Measurements from ENCODE around the gene HYDIN.

DNA sequence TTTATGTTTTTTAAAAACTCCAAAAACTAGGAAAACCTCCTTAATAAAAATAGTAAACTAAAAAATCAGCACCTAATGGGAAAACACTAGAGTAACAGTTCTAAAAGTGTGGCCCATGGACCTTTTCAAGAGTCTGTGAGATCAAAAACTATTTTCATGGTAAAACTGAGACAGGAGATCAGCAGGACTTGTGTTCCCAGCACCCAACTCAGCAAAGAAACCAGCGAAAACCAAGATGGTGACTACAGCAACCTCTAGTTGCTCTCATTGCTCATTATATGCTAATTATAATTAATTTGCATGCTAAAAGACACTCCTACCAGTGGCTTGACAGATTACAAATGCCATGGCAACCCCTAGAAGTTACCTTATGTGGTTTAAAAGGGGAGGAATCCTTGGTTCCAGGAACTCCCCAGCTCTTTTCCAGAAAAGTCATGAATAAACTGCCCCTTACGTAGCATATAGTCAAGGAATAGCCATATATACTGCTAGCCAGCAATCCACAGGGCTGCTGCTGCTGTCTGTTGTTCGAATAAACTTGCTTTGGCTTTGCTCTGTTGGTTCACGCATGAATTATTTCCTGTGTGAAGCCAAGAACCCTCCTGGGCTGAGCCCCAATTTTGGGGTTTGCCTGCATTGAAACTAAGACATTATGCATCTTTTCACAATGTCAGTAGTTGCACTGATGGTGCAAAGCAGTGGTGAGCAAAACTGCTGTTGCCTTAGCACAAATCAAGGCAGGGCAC, 46.2 kb upstream of the HYDIN start:
- TF ChIP-seq, protein P1, sequence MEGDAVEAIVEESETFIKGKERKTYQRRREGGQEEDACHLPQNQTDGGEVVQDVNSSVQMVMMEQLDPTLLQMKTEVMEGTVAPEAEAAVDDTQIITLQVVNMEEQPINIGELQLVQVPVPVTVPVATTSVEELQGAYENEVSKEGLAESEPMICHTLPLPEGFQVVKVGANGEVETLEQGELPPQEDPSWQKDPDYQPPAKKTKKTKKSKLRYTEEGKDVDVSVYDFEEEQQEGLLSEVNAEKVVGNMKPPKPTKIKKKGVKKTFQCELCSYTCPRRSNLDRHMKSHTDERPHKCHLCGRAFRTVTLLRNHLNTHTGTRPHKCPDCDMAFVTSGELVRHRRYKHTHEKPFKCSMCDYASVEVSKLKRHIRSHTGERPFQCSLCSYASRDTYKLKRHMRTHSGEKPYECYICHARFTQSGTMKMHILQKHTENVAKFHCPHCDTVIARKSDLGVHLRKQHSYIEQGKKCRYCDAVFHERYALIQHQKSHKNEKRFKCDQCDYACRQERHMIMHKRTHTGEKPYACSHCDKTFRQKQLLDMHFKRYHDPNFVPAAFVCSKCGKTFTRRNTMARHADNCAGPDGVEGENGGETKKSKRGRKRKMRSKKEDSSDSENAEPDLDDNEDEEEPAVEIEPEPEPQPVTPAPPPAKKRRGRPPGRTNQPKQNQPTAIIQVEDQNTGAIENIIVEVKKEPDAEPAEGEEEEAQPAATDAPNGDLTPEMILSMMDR (IDR thresholded peaks at IDR 0.05 in 2 of 3, conservative IDR thresholded peaks at IDR 0.05 in 1 of 3; ENCODE audit: insufficient read depth in 2 of 3, low read depth in 1 of 3, low read length in 3 of 3) = no peak
- TF ChIP-seq USF2 (CRISPR knock-in tag; IDR thresholded peaks at IDR 0.05) = no peak
